ENCODE measurements around the gene USP21.

GRCh38 chr1:161111117-161111516 lies 48.2 kb upstream of the USP21 start:
- TF ChIP-seq, protein P1, sequence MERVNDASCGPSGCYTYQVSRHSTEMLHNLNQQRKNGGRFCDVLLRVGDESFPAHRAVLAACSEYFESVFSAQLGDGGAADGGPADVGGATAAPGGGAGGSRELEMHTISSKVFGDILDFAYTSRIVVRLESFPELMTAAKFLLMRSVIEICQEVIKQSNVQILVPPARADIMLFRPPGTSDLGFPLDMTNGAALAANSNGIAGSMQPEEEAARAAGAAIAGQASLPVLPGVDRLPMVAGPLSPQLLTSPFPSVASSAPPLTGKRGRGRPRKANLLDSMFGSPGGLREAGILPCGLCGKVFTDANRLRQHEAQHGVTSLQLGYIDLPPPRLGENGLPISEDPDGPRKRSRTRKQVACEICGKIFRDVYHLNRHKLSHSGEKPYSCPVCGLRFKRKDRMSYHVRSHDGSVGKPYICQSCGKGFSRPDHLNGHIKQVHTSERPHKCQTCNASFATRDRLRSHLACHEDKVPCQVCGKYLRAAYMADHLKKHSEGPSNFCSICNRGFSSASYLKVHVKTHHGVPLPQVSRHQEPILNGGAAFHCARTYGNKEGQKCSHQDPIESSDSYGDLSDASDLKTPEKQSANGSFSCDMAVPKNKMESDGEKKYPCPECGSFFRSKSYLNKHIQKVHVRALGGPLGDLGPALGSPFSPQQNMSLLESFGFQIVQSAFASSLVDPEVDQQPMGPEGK (CRISPR knock-in tag; IDR thresholded peaks at IDR 0.05; ENCODE audit: borderline replicate concordance) = no peak
- TF ChIP-seq ZNF565 (CRISPR knock-in tag; conservative IDR thresholded peaks at IDR 0.05; ENCODE audit: low read depth) = no peak
- TF ChIP-seq OSR1 (CRISPR knock-in tag; IDR thresholded peaks at IDR 0.05) = no peak
- no peak for TF ChIP-seq CSDC2 (CRISPR knock-in tag; IDR thresholded peaks at IDR 0.05)
- TF ChIP-seq ARNTL (CRISPR knock-in tag; IDR thresholded peaks at IDR 0.05; ENCODE audit: borderline replicate concordance, low read depth) = no peak
- TF ChIP-seq, protein P2, sequence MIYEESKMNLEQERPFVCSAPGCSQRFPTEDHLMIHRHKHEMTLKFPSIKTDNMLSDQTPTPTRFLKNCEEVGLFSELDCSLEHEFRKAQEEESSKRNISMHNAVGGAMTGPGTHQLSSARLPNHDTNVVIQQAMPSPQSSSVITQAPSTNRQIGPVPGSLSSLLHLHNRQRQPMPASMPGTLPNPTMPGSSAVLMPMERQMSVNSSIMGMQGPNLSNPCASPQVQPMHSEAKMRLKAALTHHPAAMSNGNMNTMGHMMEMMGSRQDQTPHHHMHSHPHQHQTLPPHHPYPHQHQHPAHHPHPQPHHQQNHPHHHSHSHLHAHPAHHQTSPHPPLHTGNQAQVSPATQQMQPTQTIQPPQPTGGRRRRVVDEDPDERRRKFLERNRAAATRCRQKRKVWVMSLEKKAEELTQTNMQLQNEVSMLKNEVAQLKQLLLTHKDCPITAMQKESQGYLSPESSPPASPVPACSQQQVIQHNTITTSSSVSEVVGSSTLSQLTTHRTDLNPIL (CRISPR knock-in tag; IDR thresholded peaks at IDR 0.05; ENCODE audit: low read depth) = no peak
- TF ChIP-seq RARB (CRISPR knock-in tag; IDR thresholded peaks at IDR 0.05) = no peak
- TF ChIP-seq SNAI2 (CRISPR knock-in tag; IDR thresholded peaks at IDR 0.05) = no peak
